HG02981 (cell line): ENCODE measurements around the gene PELI2.

Source experiments
- ATAC-seq: cut with Tn5 transposase; IDR thresholded peaks from one replicate; pipeline ENCODE4 v1.9.1; 2021; ENCODE audit warnings: mild to moderate bottlenecking, moderate library complexity; ENCODE audit not compliant: unreplicated experiment

PELI2 gene

GRCh38 chr14:56117765-56118610, at the start of gene PELI2:
Gene PELI2, plus strand, starts transcription at chr14:56118411. Its CDS starts 250 bp downstream, at chr14:56118661.
- ATAC-seq = peak; percentile 76

GRCh38 chr14:56073799-56074198, 44.4 kb upstream of the PELI2 start:
- no peak for ATAC-seq

- ATAC-seq = no peak
Measured at GRCh38 chr14:56075301-56075700, 42.9 kb upstream of the PELI2 start.

GRCh38 chr14:56081139-56081538, 37.1 kb upstream of the PELI2 start:
- ATAC-seq = no peak

GRCh38 chr14:56082880-56083279, 35.3 kb upstream of the PELI2 start:
- ATAC-seq = no peak

- no peak for ATAC-seq
Measured at GRCh38 chr14:56085471-56085870, 32.7 kb upstream of the PELI2 start.

GRCh38 chr14:56087671-56088471, 30.3 kb upstream of the PELI2 start:
- no peak for ATAC-seq

GRCh38 chr14:56088941-56089340, 29.3 kb upstream of the PELI2 start:
- ATAC-seq = no peak

GRCh38 chr14:56092763-56093162, 25.4 kb upstream of the PELI2 start:
- ATAC-seq = no peak

- ATAC-seq = no peak
Measured at GRCh38 chr14:56094076-56094475, 24.1 kb upstream of the PELI2 start.

GRCh38 chr14:56098021-56098420, 20.2 kb upstream of the PELI2 start:
- no peak for ATAC-seq

- ATAC-seq = no peak
Measured at GRCh38 chr14:56099081-56099797, 19.0 kb upstream of the PELI2 start.

GRCh38 chr14:56100556-56100955, 17.7 kb upstream of the PELI2 start:
- no peak for ATAC-seq

- ATAC-seq = no peak
Measured at GRCh38 chr14:56102941-56103340, 15.3 kb upstream of the PELI2 start.

GRCh38 chr14:56107615-56108014, 10.6 kb upstream of the PELI2 start:
- ATAC-seq = no peak

GRCh38 chr14:56108057-56108456, 10.2 kb upstream of the PELI2 start:
- ATAC-seq = no peak

- no peak for ATAC-seq
Measured at GRCh38 chr14:56112781-56113180, 5.4 kb upstream of the PELI2 start.

- ATAC-seq = no peak
Measured at GRCh38 chr14:56115334-56115870, 2.8 kb upstream of the PELI2 start.

- no peak for ATAC-seq
Measured at GRCh38 chr14:56115976-56116893, 2.0 kb upstream of the PELI2 start.

GRCh38 chr14:56118611-56119181, 485 bp downstream of the PELI2 start:
- peak; percentile 13 for ATAC-seq
